Neuronal stem cell (in vitro differentiated cells): ENCODE data around the gene PET100.

Experiments
- DNase-seq: peaks from one replicate; pipeline ENCODE4 v3.0.0-alpha.2; 2013; ENCODE audit warnings: low spot score
- H2AFZ ChIP-seq: one replicate; pipeline ENCODE4 v1.6.1; 2013; ENCODE audit warnings: mild to moderate bottlenecking, low read length, inconsistent platforms
- H2AK5ac ChIP-seq: 2 replicates; pipeline ENCODE4 v1.6.1; 2013; ENCODE audit warnings: low read depth, mild to moderate bottlenecking, inconsistent platforms, low read length, moderate library complexity, mixed read lengths
- H2BK120ac ChIP-seq: 2 replicates; pipeline ENCODE4 v1.6.1; 2013; ENCODE audit warnings: low read depth, mild to moderate bottlenecking, inconsistent platforms, low read length, moderate library complexity, mixed read lengths
- H2BK12ac ChIP-seq: one replicate; pipeline ENCODE4 v1.6.1; 2013; ENCODE audit warnings: low read length, inconsistent platforms
- H2BK15ac ChIP-seq: 2 replicates; pipeline ENCODE4 v1.6.1; 2013; ENCODE audit warnings: mild to moderate bottlenecking, low read length, inconsistent platforms, mixed read lengths
- H2BK5ac ChIP-seq: one replicate; pipeline ENCODE4 v1.6.1; 2013; ENCODE audit warnings: inconsistent platforms, mild to moderate bottlenecking, low read length, moderate library complexity
- H3K14ac ChIP-seq: one replicate; pipeline ENCODE4 v1.6.1; 2013; ENCODE audit warnings: low read length, inconsistent platforms
- H3K18ac ChIP-seq: 2 replicates; pipeline ENCODE4 v1.6.1; 2013; ENCODE audit warnings: low read length, inconsistent platforms
- H3K23ac ChIP-seq: 2 replicates; pipeline ENCODE4 v1.6.1; 2013; ENCODE audit warnings: low read depth, mild to moderate bottlenecking, mixed read lengths, low read length, inconsistent platforms; ENCODE audit not compliant: poor library complexity
- H3K27ac ChIP-seq: replicated peaks from 3 replicates; pipeline ENCODE4 v1.5.1; 2013; ENCODE audit warnings: low read length, inconsistent platforms
- H3K27me3 ChIP-seq, 3 experiments: 2 replicates each; pipeline ENCODE4 v1.6.1; 2013; ENCODE audit warnings: low read length in 3 of 3, mild to moderate bottlenecking in 2 of 3, inconsistent platforms in 1 of 3, low read depth in 1 of 3, mixed read lengths in 1 of 3, moderate library complexity in 1 of 3; ENCODE audit not compliant: control insufficient read depth in 3 of 3, insufficient read depth in 3 of 3
- H3K36me3 ChIP-seq, 2 donors: replicated peaks in 1 of 2; 2 replicates each; pipeline ENCODE4 v1.6.1; 2013; ENCODE audit warnings: low read length in 2 of 2; ENCODE audit not compliant: control insufficient read depth in 2 of 2, insufficient read depth in 2 of 2
- H3K4ac ChIP-seq: 2 replicates; pipeline ENCODE4 v1.6.1; 2013; ENCODE audit warnings: inconsistent platforms, mild to moderate bottlenecking, low read length, moderate library complexity
- H3K4me1 ChIP-seq, 2 donors: 1 replicate in 1 of 2; 2 replicates in 1 of 2; pipeline ENCODE4 v1.6.1; 2013; ENCODE audit warnings: low read length in 2 of 2, low read depth in 1 of 2; ENCODE audit not compliant: control insufficient read depth in 2 of 2, insufficient read depth in 1 of 2
- H3K4me2 ChIP-seq: one replicate; pipeline ENCODE4 v1.6.1; 2013; ENCODE audit warnings: mild to moderate bottlenecking, low read length, inconsistent platforms; ENCODE audit not compliant: insufficient read depth, poor library complexity, severe bottlenecking
- H3K4me3 ChIP-seq, 2 donors: 2 replicates each; pipeline ENCODE4 v1.5.1; 2013; ENCODE audit warnings: low read length in 2 of 2, mild to moderate bottlenecking in 2 of 2, inconsistent platforms in 1 of 2, moderate library complexity in 1 of 2
- H3K79me1 ChIP-seq: one replicate; pipeline ENCODE4 v1.6.1; 2013; ENCODE audit warnings: low read depth, mild to moderate bottlenecking, inconsistent platforms, low read length, moderate library complexity
- H3K9ac ChIP-seq: one replicate; pipeline ENCODE4 v1.6.1; 2013; ENCODE audit warnings: mild to moderate bottlenecking, low read depth, low read length, inconsistent platforms; ENCODE audit not compliant: poor library complexity
- H3K9me3 ChIP-seq, 2 donors: replicated peaks in 1 of 2; 2 replicates each; pipeline versions ENCODE3 to v1.6.1; 2013; ENCODE audit warnings: low read length in 2 of 2, mild to moderate bottlenecking in 2 of 2, inconsistent platforms in 1 of 2, low read depth in 1 of 2, mixed read lengths in 1 of 2, moderate library complexity in 1 of 2; ENCODE audit not compliant: control insufficient read depth in 2 of 2, insufficient read depth in 1 of 2
- H4K8ac ChIP-seq: one replicate; pipeline ENCODE4 v1.6.1; 2013; ENCODE audit warnings: low read depth, mild to moderate bottlenecking, inconsistent platforms, low read length, moderate library complexity
- H4K91ac ChIP-seq: one replicate; pipeline ENCODE4 v1.6.1; 2013; ENCODE audit warnings: low read length, low read depth, mild to moderate bottlenecking, inconsistent platforms; ENCODE audit not compliant: poor library complexity
- WGBS, 2 donors: extraction: QIAGEN DNeasy Blood & Tissue Kit; methylation state at CpG; one replicate each; pipeline ENCODE4 v1.1.7; 2013; ENCODE audit warnings: missing lambda C conversion rate in 2 of 2, mixed read lengths in 1 of 2; ENCODE audit not compliant: insufficient read length in 2 of 2, insufficient replicate concordance in 1 of 2; ENCODE audit errors: extremely low coverage in 2 of 2; 5-methylcytosine and 5-hydroxymethylcytosine counted together

The PET100 gene

GRCh38 chr19:7595466-7596133 is 34.0 kb upstream of the PET100 start, which contains the start of gene CAMSAP3:
TSS of gene CAMSAP3 (plus strand) at chr19:7595863. CDS start at chr19:7596003, 140 bp downstream.
- no peak within 1 kb of the TSS for H3K4ac ChIP-seq
- peak within 1 kb of the TSS; percentile 32 for H2BK5ac ChIP-seq
- no CpG with 5 or more reads among the region's 78 CpGs for WGBS, 2 donors
- no peaks in the 10 kb centered on the region for H3K9me3 ChIP-seq
- H3K23ac ChIP-seq: no peak within 1 kb of the TSS
- no peaks in the 10 kb centered on the region for H3K36me3 ChIP-seq
- no peak within 1 kb of the TSS for H3K27ac ChIP-seq
- H2BK15ac ChIP-seq: no peak within 1 kb of the TSS
- no peak within 1 kb of the TSS for H2BK120ac ChIP-seq
- no peak within 1 kb of the TSS for H4K91ac ChIP-seq
- peak within 1 kb of the TSS; percentile 87 for H3K4me2 ChIP-seq
- peak within 1 kb of the TSS; percentile 2 for H2AK5ac ChIP-seq
- peak; percentile 82 for DNase-seq
- H3K4me3 ChIP-seq: peak within 1 kb of the TSS; percentile 57 to 96
- H3K79me1 ChIP-seq: no peaks in the 10 kb centered on the region
- no peak within 1 kb of the TSS for H4K8ac ChIP-seq
- no peak within 1 kb of the TSS for H2BK12ac ChIP-seq
- H3K18ac ChIP-seq: peak within 1 kb of the TSS; percentile 92
- H3K14ac ChIP-seq: peak within 1 kb of the TSS; percentile 56
- peaks cover 0 to 19% (median 7%) of the 10 kb centered on the region in 3 experiments for H3K27me3 ChIP-seq
- H3K9ac ChIP-seq: peak within 1 kb of the TSS; percentile 64
- H2AFZ ChIP-seq: peak within 1 kb of the TSS; percentile 93
- peaks cover 5 to 6% of the 10 kb centered on the region in 2 donors for H3K4me1 ChIP-seq

- Histone ChIP-seq H2AFZ (peak overlapping the region; percentile 71), H2BK120ac (no peak overlapping the region), H3K18ac (peak overlapping the region; percentile 92), H3K36me3 (no peaks in the 10 kb centered on the region), H3K23ac (no peak overlapping the region), H3K9me3 (no peaks in the 10 kb centered on the region), H3K4me1 (peaks cover 5 to 6% of the 10 kb centered on the region in 2 donors), H2BK12ac (no peak overlapping the region), H3K27ac (no peak overlapping the region), H3K9ac (peak overlapping the region; percentile 64), H3K79me1 (no peaks in the 10 kb centered on the region), H2AK5ac (peak overlapping the region; percentile 2), H3K4me2 (peak overlapping the region; percentile 87), H4K8ac (no peak overlapping the region), H4K91ac (no peak overlapping the region), H2BK15ac (no peak overlapping the region), H2BK5ac (peak overlapping the region; percentile 32), H3K27me3 (peaks cover 0 to 19% (median 7%) of the 10 kb centered on the region in 3 experiments), H3K4me3 (peak overlapping the region; percentile 57 to 96), H3K4ac (no peak overlapping the region), H3K14ac (no peak overlapping the region)
- no peak for DNase-seq
- WGBS, 2 donors: no CpG with 5 or more reads among the region's 70 CpGs
These were observed 33.2 kb upstream of the PET100 start for GRCh38 chr19:7596211-7596937.

- Histone ChIP-seq H2BK5ac (no peak overlapping the region), H2BK15ac (no peak overlapping the region), H3K18ac (no peak overlapping the region), H3K36me3 (no peaks in the 10 kb centered on the region), H3K9ac (no peak overlapping the region), H3K27ac (no peak overlapping the region), H2BK120ac (no peak overlapping the region), H4K91ac (no peak overlapping the region), H3K9me3 (no peaks in the 10 kb centered on the region), H3K4ac (no peak overlapping the region), H3K4me3 (no peak overlapping the region), H2BK12ac (no peak overlapping the region), H3K79me1 (no peaks in the 10 kb centered on the region), H3K4me1 (peaks cover 5 to 6% of the 10 kb centered on the region in 2 donors), H4K8ac (no peak overlapping the region), H3K4me2 (no peak overlapping the region), H3K14ac (no peak overlapping the region), H2AFZ (no peak overlapping the region), H2AK5ac (no peak overlapping the region), H3K23ac (no peak overlapping the region), H3K27me3 (peaks cover 0 to 16% (median 7%) of the 10 kb centered on the region in 3 experiments)
- DNase-seq: no peak
- WGBS, 2 donors: no CpG with 5 or more reads among the region's 9 CpGs
These were observed 31.9 kb upstream of the PET100 start for GRCh38 chr19:7597689-7598088.

- no peaks in the 10 kb centered on the region for H3K36me3 ChIP-seq
- H4K91ac ChIP-seq: no peak overlapping the region
- H3K79me1 ChIP-seq: no peaks in the 10 kb centered on the region
- H2AFZ ChIP-seq: no peak overlapping the region
- no peak overlapping the region for H3K4ac ChIP-seq
- H3K27me3 ChIP-seq: peaks cover 0 to 16% (median 7%) of the 10 kb centered on the region in 3 experiments
- H4K8ac ChIP-seq: no peak overlapping the region
- no peak overlapping the region for H2AK5ac ChIP-seq
- no peak overlapping the region for H3K4me3 ChIP-seq
- no peak overlapping the region for H3K9ac ChIP-seq
- no peak overlapping the region for H2BK5ac ChIP-seq
- H2BK12ac ChIP-seq: no peak overlapping the region
- H3K4me2 ChIP-seq: no peak overlapping the region
- no peak overlapping the region for H3K23ac ChIP-seq
- no peak overlapping the region for H3K18ac ChIP-seq
- H3K4me1 ChIP-seq: peaks cover 5 to 6% of the 10 kb centered on the region in 2 donors
- no peaks in the 10 kb centered on the region for H3K9me3 ChIP-seq
- no peak overlapping the region for H2BK15ac ChIP-seq
- H3K14ac ChIP-seq: no peak overlapping the region
- no peak overlapping the region for H3K27ac ChIP-seq
- no CpG with 5 or more reads among the region's 6 CpGs for WGBS, 2 donors
- no peak overlapping the region for H2BK120ac ChIP-seq
- no peak for DNase-seq
These were observed 31.4 kb upstream of the PET100 start for GRCh38 chr19:7598180-7598579.
